ENCODE results near the gene LKAAEAR1. TPM values are rescaled to one million over a fixed set of nuclear protein-coding genes. Genes with fewer than 3 reads are reported as not detected.

LKAAEAR1 gene
- total RNA-seq, 2 experiments from 2014 or later = not detected

- H3K27ac ChIP-seq (ENCODE audit: low read depth, low read length, poor library complexity, severe bottlenecking) = no peak overlapping the region
- POLR2A ChIA-PET = no interaction called here
- H4K20me1 ChIP-seq (ENCODE audit: insufficient read depth, low read length) = no peaks in the 10 kb centered on the region
- no peak overlapping the region for H2AFZ ChIP-seq (ENCODE audit: low read length)
- no peaks in the 10 kb centered on the region for H3K36me3 ChIP-seq (ENCODE audit: insufficient read depth, low read length)
- H3K9me3 ChIP-seq (ENCODE audit: low read length) = no peaks in the 10 kb centered on the region
- DNase-seq (ENCODE audit: low spot score) = no peak
- TF ChIP-seq CTCF (conservative IDR thresholded peaks at IDR 0.05; ENCODE audit: low read length) (peak; percentile 45; the same call in 1 of the 2 replicates), EZH2phosphoT487 (IDR thresholded peaks at IDR 0.05; ENCODE audit: borderline replicate concordance, low read depth, low read length) (no peak)
- no TSS peak for BruUV-seq (replicated peaks)
- H3K9me2 ChIP-seq (ENCODE audit: insufficient read depth, low read length) = no peaks in the 10 kb centered on the region
- CTCF ChIA-PET (ENCODE audit: unreplicated experiment) = no interaction called here
- H3K4me3 ChIP-seq (ENCODE audit: low read depth, low read length, poor library complexity, severe bottlenecking) = no peak overlapping the region
- intact Hi-C loops (cut with micrococcal nuclease; ENCODE audit: unreplicated experiment) = no loop called here
- H3K4me1 ChIP-seq (ENCODE audit: insufficient read depth, low read length, poor library complexity, severe bottlenecking) = peaks cover 32% of the 10 kb centered on the region
- no peak overlapping the region for H3K4me2 ChIP-seq (ENCODE audit: low read length)
- peaks cover 7% of the 10 kb centered on the region; the same call in 1 of the 2 replicates for H3K79me2 ChIP-seq (ENCODE audit: insufficient read depth, low read depth, low read length)
Measured at GRCh38 chr20:64082126-64082731, 2.0 kb downstream of the LKAAEAR1 start.

- no peaks in the 10 kb centered on the region for H3K9me2 ChIP-seq (ENCODE audit: insufficient read depth, low read length)
- H3K4me2 ChIP-seq (ENCODE audit: low read length) = no peak overlapping the region
- H3K79me2 ChIP-seq (ENCODE audit: insufficient read depth, low read depth, low read length) = peaks cover 12% of the 10 kb centered on the region; the same call in 1 of the 2 replicates
- no peak for TF ChIP-seq CTCF (conservative IDR thresholded peaks at IDR 0.05; ENCODE audit: low read length)
- TF ChIP-seq EZH2phosphoT487 (IDR thresholded peaks at IDR 0.05; ENCODE audit: borderline replicate concordance, low read depth, low read length) = no peak
- no peaks in the 10 kb centered on the region for H3K9me3 ChIP-seq (ENCODE audit: low read length)
- peaks cover under 1% of the 10 kb centered on the region; the same call in 1 of the 2 replicates for H3K36me3 ChIP-seq (ENCODE audit: insufficient read depth, low read length)
- DNase-seq (ENCODE audit: low spot score) = no peak
- no peak overlapping the region for H2AFZ ChIP-seq (ENCODE audit: low read length)
- ChIA-PET POLR2A (no interaction called here), CTCF (ENCODE audit: unreplicated experiment) (interaction anchor here (0.5 kb wide), 1 partner anchor 39 kb away, joined by 4 read pairs; no protein-coding TSS in a partner anchor)
- no peaks in the 10 kb centered on the region for H4K20me1 ChIP-seq (ENCODE audit: insufficient read depth, low read length)
- BruUV-seq (replicated peaks) = no TSS peak
- no peak overlapping the region for H3K27ac ChIP-seq (ENCODE audit: low read depth, low read length, poor library complexity, severe bottlenecking)
- H3K4me3 ChIP-seq (ENCODE audit: low read depth, low read length, poor library complexity, severe bottlenecking) = no peak overlapping the region
- intact Hi-C loops (cut with micrococcal nuclease; ENCODE audit: unreplicated experiment) = no loop called here
- H3K4me1 ChIP-seq (ENCODE audit: insufficient read depth, low read length, poor library complexity, severe bottlenecking) = peaks cover 38% of the 10 kb centered on the region
Measured at GRCh38 chr20:64081624-64081964, 2.6 kb downstream of the LKAAEAR1 start.

All from OCI-LY7 (cell line).